ENCODE results near the gene PARD6A. TPM values are rescaled to one million over a fixed set of nuclear protein-coding genes. Genes with fewer than 3 reads are reported as not detected.

The PARD6A gene
- total and polyA plus RNA-seq, 2 experiments from 2014 or later, result 1.1 to 1.8 TPM

GRCh38 chr16:67663151-67663876, 2.6 kb downstream of the PARD6A start:
- Histone ChIP-seq H3K27ac (no peak overlapping the region), H3K27me3 (no peaks in the 10 kb centered on the region), H3K36me3 (replicated peaks; ENCODE audit: insufficient read depth, low read depth) (no peaks in the 10 kb centered on the region), H3K4me2 (no peak overlapping the region), H3K4me3 (no peak overlapping the region), H3K4me1 (ENCODE audit: insufficient read depth) (peaks cover 18% of the 10 kb centered on the region), H3K9me2 (replicated peaks; ENCODE audit: insufficient read depth) (no peaks in the 10 kb centered on the region), H3K79me2 (peaks cover 7% of the 10 kb centered on the region), H3K9me3 (ENCODE audit: low read depth) (no peaks in the 10 kb centered on the region), H2AFZ (no peak overlapping the region), H4K20me1 (ENCODE audit: insufficient read depth, poor library complexity, severe bottlenecking) (no peaks in the 10 kb centered on the region)
- no peak for DNase-seq (ENCODE audit: low spot score)
- 87% methylated on average over 25 of the region's 25 CpGs for WGBS (ENCODE audit: low lambda C conversion rate, missing lambda C conversion rate)
- TF ChIP-seq EZH2 (IDR thresholded peaks at IDR 0.05; ENCODE audit: borderline replicate concordance), result no peak
- no peak for TF ChIP-seq EZH2phosphoT487 (IDR thresholded peaks at IDR 0.05; ENCODE audit: low read depth, severe bottlenecking, unreplicated experiment)
- TF ChIP-seq CTCF (IDR thresholded peaks at IDR 0.05; ENCODE audit: poor library complexity), result no peak

GRCh38 chr16:67663877-67664222, 3.1 kb downstream of the PARD6A start:
- no peak for DNase-seq (ENCODE audit: low spot score)
- TF ChIP-seq EZH2phosphoT487 (IDR thresholded peaks at IDR 0.05; ENCODE audit: low read depth, severe bottlenecking, unreplicated experiment) (no peak), EZH2 (IDR thresholded peaks at IDR 0.05; ENCODE audit: borderline replicate concordance) (no peak), CTCF (IDR thresholded peaks at IDR 0.05; ENCODE audit: poor library complexity) (no peak)
- no peak overlapping the region for H3K27ac ChIP-seq
- no peaks in the 10 kb centered on the region for H4K20me1 ChIP-seq (ENCODE audit: insufficient read depth, poor library complexity, severe bottlenecking)
- WGBS (ENCODE audit: low lambda C conversion rate, missing lambda C conversion rate), result 98% methylated on average over 6 of the region's 6 CpGs
- H3K79me2 ChIP-seq, result peaks cover 5% of the 10 kb centered on the region
- H3K9me3 ChIP-seq (ENCODE audit: low read depth), result no peaks in the 10 kb centered on the region
- H3K27me3 ChIP-seq, result no peaks in the 10 kb centered on the region
- no peak overlapping the region for H3K4me3 ChIP-seq
- H3K4me2 ChIP-seq, result no peak overlapping the region
- H3K36me3 ChIP-seq (replicated peaks; ENCODE audit: insufficient read depth, low read depth), result no peaks in the 10 kb centered on the region
- no peak overlapping the region for H2AFZ ChIP-seq
- H3K9me2 ChIP-seq (replicated peaks; ENCODE audit: insufficient read depth), result no peaks in the 10 kb centered on the region
- peaks cover 18% of the 10 kb centered on the region for H3K4me1 ChIP-seq (ENCODE audit: insufficient read depth)

GRCh38 chr16:67664258-67664657, 3.5 kb downstream of the PARD6A start:
- DNase-seq (ENCODE audit: low spot score), result no peak
- Histone ChIP-seq H2AFZ (no peak overlapping the region), H3K36me3 (replicated peaks; ENCODE audit: insufficient read depth, low read depth) (no peaks in the 10 kb centered on the region), H3K79me2 (peaks cover 1% of the 10 kb centered on the region), H3K27ac (no peak overlapping the region), H3K27me3 (no peaks in the 10 kb centered on the region), H3K4me1 (ENCODE audit: insufficient read depth) (peaks cover 16% of the 10 kb centered on the region), H3K4me2 (no peak overlapping the region), H4K20me1 (ENCODE audit: insufficient read depth, poor library complexity, severe bottlenecking) (no peaks in the 10 kb centered on the region), H3K4me3 (no peak overlapping the region), H3K9me2 (replicated peaks; ENCODE audit: insufficient read depth) (no peaks in the 10 kb centered on the region), H3K9me3 (ENCODE audit: low read depth) (no peaks in the 10 kb centered on the region)
- TF ChIP-seq CTCF (IDR thresholded peaks at IDR 0.05; ENCODE audit: poor library complexity), result no peak
- TF ChIP-seq EZH2phosphoT487 (IDR thresholded peaks at IDR 0.05; ENCODE audit: low read depth, severe bottlenecking, unreplicated experiment), result no peak
- no peak for TF ChIP-seq EZH2 (IDR thresholded peaks at IDR 0.05; ENCODE audit: borderline replicate concordance)
- 88% methylated on average over 4 of the region's 4 CpGs for WGBS (ENCODE audit: low lambda C conversion rate, missing lambda C conversion rate)
